Ishikawa (cell line): ENCODE results near the gene ZNF57.

Source experiments
- CEBPB ChIP-seq: IDR thresholded peaks from 2 replicates; pipeline ENCODE4 v1.6.1; 2012
- FOXM1 ChIP-seq: IDR thresholded peaks from 2 replicates; pipeline ENCODE4 v1.6.1; 2012; ENCODE audit warnings: low read depth, borderline replicate concordance
- TF ChIP-seq, protein P1 (sequence below): IDR thresholded peaks from 2 replicates; pipeline ENCODE4 v1.6.1; 2012

DNA sequence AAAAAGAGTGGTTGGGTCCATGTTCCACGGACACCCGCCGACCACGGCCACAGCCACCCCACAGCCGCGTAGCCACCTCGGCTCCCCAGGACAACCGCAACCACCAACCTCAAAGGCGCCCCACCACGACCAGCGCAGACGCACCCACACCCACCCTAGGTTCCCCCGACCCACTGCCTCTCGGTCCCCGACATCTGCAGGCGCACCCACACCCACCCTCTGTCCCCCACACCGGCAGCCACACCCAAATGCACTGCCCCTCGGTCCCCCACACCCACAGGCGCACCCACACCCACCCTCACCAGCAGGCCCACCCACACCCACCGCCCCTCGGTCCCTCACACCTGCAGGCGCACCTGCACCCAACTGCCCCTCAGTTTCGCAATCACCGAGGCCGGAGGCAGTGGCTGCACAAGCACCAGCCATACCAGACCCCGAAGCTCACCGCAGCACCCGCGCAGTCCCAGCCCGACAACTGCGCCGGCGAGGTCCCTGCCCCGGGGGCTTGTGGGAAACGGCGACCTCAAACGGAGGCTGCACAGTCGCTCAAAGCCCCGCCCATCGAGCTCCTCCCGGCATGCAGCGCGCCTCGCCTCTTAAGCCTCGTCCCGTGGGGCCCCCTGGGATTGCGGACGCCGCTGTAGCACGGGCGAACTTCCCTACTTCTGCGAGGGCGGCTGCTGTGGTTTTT lies 25.8 kb downstream of the ZNF57 start:
- peak; percentile 31; the same call in 1 of the 2 replicates for TF ChIP-seq CEBPB
- TF ChIP-seq FOXM1, result no peak
- TF ChIP-seq, protein P1, sequence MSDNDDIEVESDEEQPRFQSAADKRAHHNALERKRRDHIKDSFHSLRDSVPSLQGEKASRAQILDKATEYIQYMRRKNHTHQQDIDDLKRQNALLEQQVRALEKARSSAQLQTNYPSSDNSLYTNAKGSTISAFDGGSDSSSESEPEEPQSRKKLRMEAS, result no peak
